Measurements from ENCODE around the gene SYT9. TPM values are rescaled to one million over a fixed set of nuclear protein-coding genes. Genes with fewer than 3 reads are reported as not detected.

The SYT9 gene
- total RNA-seq, 1 experiment from 2014 or later: not detected

DNA sequence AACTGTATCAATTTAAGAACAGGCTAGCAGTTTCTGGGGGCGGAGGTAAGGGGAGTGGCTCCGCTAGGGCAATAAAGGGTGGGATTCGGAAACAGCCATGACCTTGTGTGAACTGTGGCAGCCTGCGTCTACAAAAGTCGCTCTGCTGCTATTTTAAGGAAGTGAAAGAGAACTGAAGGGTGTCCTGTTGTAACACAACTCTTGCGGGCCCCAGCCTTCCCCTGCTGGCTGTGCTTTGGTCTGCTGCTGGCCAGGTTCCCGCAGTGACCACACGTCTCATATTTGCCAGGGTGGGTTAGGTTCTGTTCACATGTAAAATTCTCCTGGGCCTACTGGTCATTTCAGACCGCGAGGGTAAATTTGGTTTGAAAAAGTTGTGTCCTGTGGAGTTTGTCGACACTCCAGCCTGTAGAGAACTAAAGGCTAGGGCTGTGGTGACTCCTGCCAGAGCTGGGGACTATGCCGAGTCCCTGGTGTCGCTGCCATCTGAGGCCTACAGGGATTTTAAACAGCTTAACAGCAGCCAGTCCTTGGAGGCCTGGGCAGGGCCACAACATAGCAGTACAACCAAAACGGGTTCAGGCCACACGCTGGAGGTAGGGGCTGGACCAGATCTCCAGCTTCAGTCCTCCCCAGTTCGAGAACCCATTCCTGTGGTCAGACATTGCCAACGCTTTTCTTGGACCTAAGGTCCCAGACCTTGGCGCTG lies 261.0 kb downstream of the SYT9 start:
- Mint-ChIP-seq H3K4me3 (ENCODE audit: low read depth, unreplicated experiment) (peak overlapping the region; percentile 72), H3K4me1 (ENCODE audit: low read depth, unreplicated experiment) (no peaks in the 10 kb centered on the region), H3K27me3 (ENCODE audit: unreplicated experiment) (peaks cover 48% of the 10 kb centered on the region), H3K27ac (ENCODE audit: unreplicated experiment) (no peak overlapping the region), H3K36me3 (ENCODE audit: insufficient read depth, unreplicated experiment) (peaks cover 11% of the 10 kb centered on the region), H3K9me3 (ENCODE audit: low read depth, unreplicated experiment) (no peaks in the 10 kb centered on the region)
- no peak for DNase-seq
- CTCF ChIA-PET: interaction anchor here (0.9 to 2.5 kb wide), 5 partner anchors 17 to 180 kb away, joined by 3 to 13 read pairs (median 3); no protein-coding TSS in a partner anchor
- intact Hi-C loops (cut with micrococcal nuclease; ENCODE audit: unreplicated experiment): loop anchor here (1.0 to 5.0 kb wide), 2 partner anchors 155 to 176 kb away; no protein-coding TSS in a partner anchor
- TF ChIP-seq, protein P1, sequence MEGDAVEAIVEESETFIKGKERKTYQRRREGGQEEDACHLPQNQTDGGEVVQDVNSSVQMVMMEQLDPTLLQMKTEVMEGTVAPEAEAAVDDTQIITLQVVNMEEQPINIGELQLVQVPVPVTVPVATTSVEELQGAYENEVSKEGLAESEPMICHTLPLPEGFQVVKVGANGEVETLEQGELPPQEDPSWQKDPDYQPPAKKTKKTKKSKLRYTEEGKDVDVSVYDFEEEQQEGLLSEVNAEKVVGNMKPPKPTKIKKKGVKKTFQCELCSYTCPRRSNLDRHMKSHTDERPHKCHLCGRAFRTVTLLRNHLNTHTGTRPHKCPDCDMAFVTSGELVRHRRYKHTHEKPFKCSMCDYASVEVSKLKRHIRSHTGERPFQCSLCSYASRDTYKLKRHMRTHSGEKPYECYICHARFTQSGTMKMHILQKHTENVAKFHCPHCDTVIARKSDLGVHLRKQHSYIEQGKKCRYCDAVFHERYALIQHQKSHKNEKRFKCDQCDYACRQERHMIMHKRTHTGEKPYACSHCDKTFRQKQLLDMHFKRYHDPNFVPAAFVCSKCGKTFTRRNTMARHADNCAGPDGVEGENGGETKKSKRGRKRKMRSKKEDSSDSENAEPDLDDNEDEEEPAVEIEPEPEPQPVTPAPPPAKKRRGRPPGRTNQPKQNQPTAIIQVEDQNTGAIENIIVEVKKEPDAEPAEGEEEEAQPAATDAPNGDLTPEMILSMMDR (IDR thresholded peaks at IDR 0.05; ENCODE audit: unreplicated experiment): no peak
- no TSS peak for BruUV-seq (replicated peaks)

DNA sequence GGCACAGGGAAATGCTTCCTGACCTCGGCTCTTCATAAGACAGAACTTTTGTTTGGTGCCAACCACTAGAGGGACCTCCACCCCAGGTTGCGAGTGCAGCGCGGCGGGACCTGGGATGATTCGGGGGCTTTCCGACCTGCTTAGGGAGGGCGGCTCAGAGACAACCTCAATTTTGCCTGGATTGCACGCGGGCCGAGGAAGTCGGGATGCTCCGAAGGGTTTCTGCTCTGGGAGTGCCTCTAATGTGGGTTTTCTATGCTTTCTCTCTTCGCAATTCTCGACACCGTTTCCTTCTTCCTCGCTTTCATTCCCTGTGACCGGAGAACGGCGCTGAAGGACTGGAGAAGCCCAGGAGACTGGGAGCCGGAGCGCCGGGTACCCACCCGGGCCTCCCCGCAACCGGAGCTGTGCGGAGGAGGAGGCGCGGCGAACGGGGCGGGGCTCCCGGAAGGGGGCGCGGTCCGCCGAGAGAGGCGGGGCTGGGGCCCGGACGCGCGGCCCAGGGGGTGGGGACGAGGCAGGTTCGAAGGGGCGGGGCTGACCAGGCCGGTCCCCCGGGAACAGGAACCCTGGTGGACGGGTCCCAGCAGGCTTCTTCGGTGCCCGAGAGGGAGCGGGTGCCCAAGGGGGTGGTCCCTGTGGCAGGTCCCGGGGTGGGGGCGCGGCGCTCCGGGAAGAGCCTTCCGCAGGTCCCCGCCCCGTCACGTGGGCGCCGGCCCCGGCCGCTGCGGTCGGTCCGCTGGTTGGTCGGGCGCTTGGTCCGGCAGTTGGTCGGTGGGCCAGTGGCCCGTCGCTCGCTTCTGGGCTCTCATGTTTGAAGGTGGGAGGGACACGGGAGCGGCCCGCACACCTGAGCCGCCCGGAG lies 261.8 kb downstream of the SYT9 start, which contains the start of gene PPFIBP2:
TSS of gene PPFIBP2 (plus strand) at position 766 of the 865 bp plus-strand sequence. CDS start 35,477 bp downstream, outside the sequence.
- peak; percentile 88 for DNase-seq
- Mint-ChIP-seq H3K4me3 (ENCODE audit: low read depth, unreplicated experiment) (peak within 1 kb of the TSS; percentile 72), H3K4me1 (ENCODE audit: low read depth, unreplicated experiment) (no peaks in the 10 kb centered on the region), H3K36me3 (ENCODE audit: insufficient read depth, unreplicated experiment) (peaks cover 11% of the 10 kb centered on the region), H3K27ac (ENCODE audit: unreplicated experiment) (no peak within 1 kb of the TSS), H3K27me3 (ENCODE audit: unreplicated experiment) (peaks cover 56% of the 10 kb centered on the region), H3K9me3 (ENCODE audit: low read depth, unreplicated experiment) (peaks cover under 1% of the 10 kb centered on the region)
- TF ChIP-seq, protein P1 (IDR thresholded peaks at IDR 0.05; ENCODE audit: unreplicated experiment): peak; percentile 88
- no TSS peak for BruUV-seq (replicated peaks)
- intact Hi-C loops (cut with micrococcal nuclease; ENCODE audit: unreplicated experiment): loop anchor here (1.0 to 5.0 kb wide), 2 partner anchors 154 to 175 kb away; no protein-coding TSS in a partner anchor
- CTCF ChIA-PET: interaction anchor here (0.6 to 2.5 kb wide), 5 partner anchors 17 to 181 kb away, joined by 3 to 13 read pairs (median 3); no protein-coding TSS in a partner anchor

DNA sequence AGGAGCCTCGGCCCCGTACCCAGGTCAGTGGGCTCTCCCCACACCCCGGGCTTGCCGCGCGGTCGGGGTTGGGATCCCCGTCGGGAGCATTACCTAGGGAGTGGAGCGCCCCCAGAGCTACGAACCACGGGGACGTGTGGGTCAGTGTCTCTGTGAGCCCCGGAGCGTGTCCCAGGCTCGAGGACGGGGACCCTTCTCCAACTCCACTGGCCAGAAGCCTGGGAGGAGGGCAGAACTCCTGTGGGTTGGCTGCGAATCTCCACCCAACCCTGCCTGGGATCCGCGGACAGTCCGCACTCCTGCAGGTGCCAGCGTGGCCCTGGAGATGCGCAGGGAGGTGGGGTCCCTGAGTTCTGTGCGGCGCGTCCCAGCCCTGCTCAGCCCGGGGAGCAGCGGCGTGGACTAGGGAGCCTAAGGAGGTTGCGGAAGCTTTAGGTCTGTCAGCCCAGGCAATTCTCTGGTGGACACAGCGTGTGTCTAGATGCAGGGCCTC lies 262.4 kb downstream of the SYT9 start:
- peaks cover 62% of the 10 kb centered on the region for H3K27me3 Mint-ChIP-seq (ENCODE audit: unreplicated experiment)
- H3K9me3 Mint-ChIP-seq (ENCODE audit: low read depth, unreplicated experiment): peaks cover 3% of the 10 kb centered on the region
- no peak overlapping the region for H3K27ac Mint-ChIP-seq (ENCODE audit: unreplicated experiment)
- BruUV-seq (replicated peaks): no TSS peak
- intact Hi-C loops (cut with micrococcal nuclease; ENCODE audit: unreplicated experiment): loop anchor here (5.0 kb wide), 1 partner anchor 153 kb away; no protein-coding TSS in a partner anchor
- H3K36me3 Mint-ChIP-seq (ENCODE audit: insufficient read depth, unreplicated experiment): peaks cover 11% of the 10 kb centered on the region
- TF ChIP-seq, protein P1 (IDR thresholded peaks at IDR 0.05; ENCODE audit: unreplicated experiment): no peak
- peak overlapping the region; percentile 72 for H3K4me3 Mint-ChIP-seq (ENCODE audit: low read depth, unreplicated experiment)
- CTCF ChIA-PET: interaction anchor here (0.6 to 2.5 kb wide), 4 partner anchors 16 to 181 kb away, joined by 3 to 13 read pairs (median 4); no protein-coding TSS in a partner anchor
- peak; percentile 8 for DNase-seq
- no peaks in the 10 kb centered on the region for H3K4me1 Mint-ChIP-seq (ENCODE audit: low read depth, unreplicated experiment)

DNA sequence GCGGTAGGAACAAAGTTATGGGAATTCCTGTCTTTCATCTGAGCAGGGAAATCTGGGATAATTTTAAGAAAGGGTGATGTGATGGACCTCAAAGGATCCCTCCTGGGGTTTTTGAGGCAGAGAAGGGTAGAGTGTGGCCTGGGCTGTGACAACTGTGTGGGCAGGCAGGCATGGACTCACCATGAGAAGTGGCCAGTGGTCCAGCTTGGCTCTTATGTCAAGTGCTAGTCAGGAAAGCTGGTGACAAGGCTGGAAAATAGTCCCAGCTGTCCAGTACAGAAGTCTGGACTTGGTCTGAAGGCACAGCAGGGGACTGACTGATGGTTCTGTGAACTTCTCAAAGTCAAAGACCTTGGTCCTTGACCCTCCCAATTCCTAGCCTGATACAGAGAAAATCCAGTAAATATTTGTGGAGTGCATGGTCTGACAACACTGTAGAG lies 263.8 kb downstream of the SYT9 start:
- TF ChIP-seq, protein P1 (IDR thresholded peaks at IDR 0.05; ENCODE audit: unreplicated experiment): no peak
- CTCF ChIA-PET: no interaction called here
- no TSS peak for BruUV-seq (replicated peaks)
- H3K36me3 Mint-ChIP-seq (ENCODE audit: insufficient read depth, unreplicated experiment): peaks cover 11% of the 10 kb centered on the region
- peaks cover 59% of the 10 kb centered on the region for H3K27me3 Mint-ChIP-seq (ENCODE audit: unreplicated experiment)
- no peak overlapping the region for H3K4me3 Mint-ChIP-seq (ENCODE audit: low read depth, unreplicated experiment)
- intact Hi-C loops (cut with micrococcal nuclease; ENCODE audit: unreplicated experiment): no loop called here
- H3K9me3 Mint-ChIP-seq (ENCODE audit: low read depth, unreplicated experiment): peaks cover 3% of the 10 kb centered on the region
- no peak for DNase-seq
- no peaks in the 10 kb centered on the region for H3K4me1 Mint-ChIP-seq (ENCODE audit: low read depth, unreplicated experiment)
- no peak overlapping the region for H3K27ac Mint-ChIP-seq (ENCODE audit: unreplicated experiment)
